GM19328 (cell line): ENCODE results near the gene NEUROD1.

ENCODE experiments used
- ATAC-seq: cut with Tn5 transposase; IDR thresholded peaks from one replicate; pipeline ENCODE4 v1.9.1; 2021; ENCODE audit warnings: mild to moderate bottlenecking, moderate library complexity; ENCODE audit not compliant: unreplicated experiment

The NEUROD1 gene

GRCh38 chr2:181643151-181643550 lies 37.2 kb downstream of the NEUROD1 start:
- no peak for ATAC-seq

- no peak for ATAC-seq
These were observed 38.2 kb downstream of the NEUROD1 start for GRCh38 chr2:181642086-181642485.

- no peak for ATAC-seq
These were observed 40.6 kb downstream of the NEUROD1 start for GRCh38 chr2:181639686-181640085.

GRCh38 chr2:181632733-181633401 lies 47.5 kb downstream of the NEUROD1 start:
- ATAC-seq: no peak

DNA sequence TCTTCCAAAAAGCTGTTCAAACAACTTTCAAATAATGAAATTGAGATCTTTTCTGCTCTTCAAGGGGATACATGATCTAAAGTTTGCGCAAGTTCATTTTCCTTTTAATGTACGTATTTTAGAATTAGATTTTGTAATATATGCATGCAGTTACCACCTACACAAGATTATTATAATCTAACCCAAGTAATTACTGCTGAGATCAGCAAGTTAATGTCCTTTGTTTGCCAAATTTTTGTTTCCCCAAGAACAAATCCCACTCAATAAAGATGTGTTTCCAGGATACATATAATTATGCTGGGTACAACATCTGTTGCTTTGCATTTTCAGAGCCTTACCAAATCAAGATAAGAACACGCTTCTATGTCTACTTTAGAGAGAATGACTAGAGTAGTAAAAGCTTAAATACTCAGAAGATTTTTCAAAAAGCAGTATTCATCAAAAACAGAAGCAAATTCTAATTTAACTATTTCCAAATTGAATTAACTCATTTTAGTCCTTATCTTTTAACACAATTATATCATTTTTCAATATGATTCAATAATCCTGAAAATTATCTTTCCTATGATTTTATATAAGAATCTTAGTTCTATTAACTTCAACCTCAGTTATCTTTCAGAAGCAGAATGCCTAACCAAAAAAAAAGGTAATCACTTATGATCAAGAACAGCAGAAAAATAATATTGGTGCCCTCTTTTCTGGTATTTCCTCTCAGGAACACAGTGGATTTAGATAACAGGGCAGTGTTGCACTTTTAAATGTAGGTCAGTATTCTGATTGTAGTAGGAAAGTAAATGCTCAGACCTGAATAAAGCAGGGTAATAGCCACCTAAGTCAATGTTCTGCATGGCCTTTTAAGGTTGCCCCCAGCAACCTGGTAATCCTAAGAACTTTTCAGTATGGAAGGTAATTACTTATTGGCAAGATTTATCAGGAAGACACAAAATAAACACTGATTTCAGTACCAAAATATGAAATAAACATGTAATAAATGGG lies 51.4 kb downstream of the NEUROD1 start:
- ATAC-seq: no peak

DNA sequence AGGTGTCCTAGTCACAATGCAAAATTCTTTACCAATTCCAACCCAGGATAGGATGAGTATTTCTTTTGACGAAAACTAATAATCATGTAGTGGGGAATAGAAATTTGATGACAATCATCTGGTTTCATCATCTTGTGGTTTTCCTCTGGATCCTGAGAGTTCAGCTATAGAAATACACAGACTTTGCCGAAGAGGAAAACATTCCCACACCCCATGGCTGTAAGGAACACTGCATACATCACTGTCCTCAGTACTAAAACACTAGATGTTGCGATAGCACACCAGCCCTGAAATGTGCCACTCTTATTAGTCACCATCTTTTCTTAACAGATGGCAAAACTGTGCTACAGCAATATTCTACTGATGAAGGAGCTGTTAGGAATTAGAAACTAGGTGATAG lies 52.8 kb downstream of the NEUROD1 start:
- no peak for ATAC-seq

DNA sequence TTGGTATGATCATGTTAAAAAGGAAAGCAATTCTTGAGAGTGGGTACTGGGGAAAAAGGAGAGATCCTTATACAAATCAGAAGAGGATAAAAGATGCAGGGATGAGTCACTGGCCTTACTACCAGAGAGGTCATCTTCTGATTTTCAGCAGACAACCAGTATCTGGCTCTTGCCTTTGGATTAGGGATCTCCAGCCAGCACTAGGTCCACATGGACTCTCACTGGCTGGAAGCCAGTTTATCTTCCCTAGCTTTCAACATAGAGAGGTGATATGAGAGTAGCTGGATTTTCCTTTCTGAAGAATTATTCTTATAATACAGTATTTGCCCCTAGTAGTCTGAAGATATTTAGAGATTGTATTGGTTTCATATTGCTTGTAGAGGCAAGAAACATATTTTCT lies 53.6 kb downstream of the NEUROD1 start:
- ATAC-seq: no peak
